Spleen (tissue), 11 donors: Measurements from ENCODE around the gene FAM117B. TPM values are rescaled to one million over a fixed set of nuclear protein-coding genes. Genes with fewer than 3 reads are reported as not detected.

Experiments
- DNase-seq: peaks from one replicate; pipeline ENCODE4 v3.0.0-alpha.2; 2020
- H3K27ac ChIP-seq, 8 donors: fragments of 200-600 bp; sonication (generic) in 7 of 8; 1 replicate in 4 of 8; 2 replicates in 4 of 8; pipeline versions ENCODE4 v1.5.0 to v1.8.0; 2016 to 2021; ENCODE audit warnings: inconsistent platforms in 4 of 8, mild to moderate bottlenecking in 4 of 8, moderate library complexity in 1 of 8
- H3K27me3 ChIP-seq, 7 donors: fragments of 200-600 bp; sonication (generic) in 6 of 7; replicated peaks in 1 of 7; 1 replicate in 4 of 7; 2 replicates in 3 of 7; pipeline versions ENCODE4 v1.5.0 to v1.8.0; 2016 to 2021; ENCODE audit warnings: inconsistent platforms in 3 of 7, mild to moderate bottlenecking in 1 of 7
- H3K36me3 ChIP-seq, 6 donors: fragments of 200-600 bp; sonication (generic) in 5 of 6; 1 replicate in 4 of 6; 2 replicates in 2 of 6; pipeline versions ENCODE4 v1.5.0 to v1.8.0; 2016 to 2021; ENCODE audit warnings: inconsistent platforms in 2 of 6
- H3K4me1 ChIP-seq, 6 donors: fragments of 200-600 bp; sonication (generic) in 5 of 6; 1 replicate in 3 of 6; 2 replicates in 3 of 6; pipeline versions ENCODE4 v1.5.0 to v1.8.0; 2016 to 2021; ENCODE audit warnings: inconsistent platforms in 3 of 6
- H3K4me3 ChIP-seq, 8 donors: fragments of 200-600 bp; sonication (generic) in 7 of 8; 1 replicate in 4 of 8; 2 replicates in 4 of 8; pipeline versions ENCODE4 v1.5.0 to v1.8.0; 2016 to 2021; ENCODE audit warnings: inconsistent platforms in 4 of 8, mild to moderate bottlenecking in 4 of 8, moderate library complexity in 2 of 8
- H3K9me3 ChIP-seq, 8 donors: fragments of 200-600 bp; sonication (generic) in 7 of 8; 1 replicate in 4 of 8; 2 replicates in 4 of 8; pipeline versions ENCODE4 v1.5.0 to v1.8.0; 2016 to 2021; ENCODE audit warnings: inconsistent platforms in 4 of 8
- CTCF ChIP-seq, 11 experiments: fragments of 200-600 bp in 7 of 11; fragments of 450-650 bp in 4 of 11; sonication (generic) in 4 of 11; IDR thresholded peaks in 8 of 11; conservative IDR thresholded peaks in 3 of 11; 1 replicate in 7 of 11; 2 replicates in 4 of 11; pipeline versions ENCODE4 v1.4.0 to v1.8.0; 2016 to 2021; ENCODE audit warnings: antibody characterized with exemption in 11 of 11, inconsistent platforms in 4 of 11, mild to moderate bottlenecking in 1 of 11
- POLR2A ChIP-seq, 3 donors: fragments of 450-650 bp; IDR thresholded peaks; one replicate each; pipeline ENCODE4 v1.5.1; 2017; ENCODE audit warnings: antibody characterized with exemption in 3 of 3, mild to moderate bottlenecking in 1 of 3
- POLR2AphosphoS5 ChIP-seq, 3 donors: sonication (generic); formaldehyde crosslinking; IDR thresholded peaks; one replicate each; pipeline ENCODE4 v1.5.1; 2017; ENCODE audit warnings: antibody characterized with exemption in 3 of 3
- WGBS, 5 donors: extraction: QIAGEN DNeasy Blood & Tissue Kit in 3 of 5; methylation state at CpG; one replicate each; pipeline versions ENCODE4 v1.1.5 to v1.1.7; 2013 to 2018; 5-methylcytosine and 5-hydroxymethylcytosine counted together
- intact Hi-C: fragments of 100-400 bp; cut with DNase I; formaldehyde crosslinking; loops from one replicate; pipeline ENCODE4 v1.15.0; 2023; ENCODE audit warnings: low total_unique reads
- polyA plus RNA-seq, 3 donors: library from polyadenylated mRNA; stranded (reverse); fragments of 200-250 nt; gene quantifications; one replicate each; pipeline ENCODE4 v1.2.1, GENCODE V29; 2013
- total RNA-seq, 7 donors: library from RNA; depleted of rRNA in 3 of 7; stranded (reverse); fragments of >200 nt in 3 of 7; fragmentation: NEBNext Ultra II Directional in 4 of 7; extraction: Animal tissue kit (Norgen Biotek cat#: 25700) in 4 of 7; gene quantifications; one replicate each; pipeline versions ENCODE4 v1.1.0 to v1.2.1, GENCODE V29; 2016 to 2021
- donor health status: healthy with polysubstance abuse.
- donor health status: DM: no; HTN: no; CAD: no; lungs with moderate emphysema.
- donor health status: DM: no; HTN: no; CAD: no.
- donor health status: Bipolar disorder and iron deficiency.
- donor health status: healthy.
- donor health status: DM: no; HTN: no; CAD: no.
- donor health status: DM: yes; HTN: yes; CAD: no.

Gene FAM117B
- total and polyA plus RNA-seq, 10 donors, result 4.8 to 28.0 (median 15.1) TPM

- 87 to 94% (median 94%) methylated on average over 1 of the region's 1 CpG for WGBS, 5 donors
- no peak overlapping the region for H3K4me3 ChIP-seq
- no peak for TF ChIP-seq POLR2AphosphoS5 (IDR thresholded peaks at IDR 0.05)
- no peak for TF ChIP-seq CTCF (IDR thresholded peaks at IDR 0.05 in 8 of 11, conservative IDR thresholded peaks at IDR 0.05 in 3 of 11)
- TF ChIP-seq POLR2A (IDR thresholded peaks at IDR 0.05), result no peak
- H3K27ac ChIP-seq, result no peak overlapping the region
- no peaks in the 10 kb centered on the region for H3K9me3 ChIP-seq
- peaks cover 0 to 31% (median 13%) of the 10 kb centered on the region in 6 donors for H3K4me1 ChIP-seq
- intact Hi-C loops, result no loop called here
- H3K27me3 ChIP-seq, result no peaks in the 10 kb centered on the region
- no peak for DNase-seq
- H3K36me3 ChIP-seq, result no peaks in the 10 kb centered on the region
These were observed 29.6 kb upstream of the FAM117B start for GRCh38 chr2:202605174-202605573.

GRCh38 chr2:202608142-202608852 lies 26.5 kb upstream of the FAM117B start:
- H3K27ac ChIP-seq, result peak overlapping the region in 4 of 8 donors; percentile 69 to 79 (median 74)
- intact Hi-C loops, result no loop called here
- 37 to 55% (median 39%) methylated on average over 2 of the region's 2 CpGs for WGBS, 5 donors
- H3K9me3 ChIP-seq, result no peaks in the 10 kb centered on the region
- no peaks in the 10 kb centered on the region for H3K27me3 ChIP-seq
- no peak for DNase-seq
- TF ChIP-seq POLR2AphosphoS5 (IDR thresholded peaks at IDR 0.05) (no peak), CTCF (IDR thresholded peaks at IDR 0.05 in 8 of 11, conservative IDR thresholded peaks at IDR 0.05 in 3 of 11) (no peak), POLR2A (IDR thresholded peaks at IDR 0.05) (no peak)
- no peak overlapping the region for H3K4me3 ChIP-seq
- H3K4me1 ChIP-seq, result peaks cover 0 to 29% (median 19%) of the 10 kb centered on the region in 6 donors
- no peaks in the 10 kb centered on the region for H3K36me3 ChIP-seq

- TF ChIP-seq POLR2AphosphoS5 (IDR thresholded peaks at IDR 0.05), result no peak
- no peak for TF ChIP-seq CTCF (IDR thresholded peaks at IDR 0.05 in 8 of 11, conservative IDR thresholded peaks at IDR 0.05 in 3 of 11)
- intact Hi-C loops, result no loop called here
- peak overlapping the region in 7 of 8 donors; percentile 1 to 79 (median 69) for H3K27ac ChIP-seq
These were observed 25.2 kb upstream of the FAM117B start for GRCh38 chr2:202609381-202610145.

GRCh38 chr2:202610380-202610779 lies 24.4 kb upstream of the FAM117B start:
- 78 to 86% (median 84%) methylated on average over 5 of the region's 5 CpGs for whole genome bisulfite sequencing, 5 donors
- H3K27ac ChIP-seq, result peak overlapping the region in 6 of 8 donors; percentile 1 to 79 (median 69)
- intact Hi-C loops, result no loop called here
- no peaks in the 10 kb centered on the region for H3K36me3 ChIP-seq
- no peak for TF ChIP-seq POLR2AphosphoS5 (IDR thresholded peaks at IDR 0.05)
- no peak for TF ChIP-seq CTCF (IDR thresholded peaks at IDR 0.05 in 8 of 11, conservative IDR thresholded peaks at IDR 0.05 in 3 of 11)
- TF ChIP-seq POLR2A (IDR thresholded peaks at IDR 0.05), result no peak
- no peaks in the 10 kb centered on the region for H3K9me3 ChIP-seq
- peaks cover 0 to 29% (median 19%) of the 10 kb centered on the region in 6 donors for H3K4me1 ChIP-seq
- H3K4me3 ChIP-seq, result no peak overlapping the region
- no peaks in the 10 kb centered on the region for H3K27me3 ChIP-seq
- DNase-seq, result no peak

More at GRCh38 chr2:202609381-202610145, 25.2 kb upstream of the FAM117B start:
- WGBS, 5 donors, result 39 to 64% (median 57%) methylated on average over 3 of the region's 3 CpGs
- no peak overlapping the region for H3K4me3 ChIP-seq
- no peaks in the 10 kb centered on the region for H3K27me3 ChIP-seq
- H3K4me1 ChIP-seq, result peaks cover 0 to 29% (median 19%) of the 10 kb centered on the region in 6 donors
- DNase-seq, result no peak
- no peaks in the 10 kb centered on the region for H3K36me3 ChIP-seq
- no peaks in the 10 kb centered on the region for H3K9me3 ChIP-seq
